NOMO-1 treated with DMSO at 0.1 percent for 48 hours (cell line): ENCODE measurements around the gene OPRD1.
"Not testable (repeated sequence)": the region's sequence is repeated elsewhere in the genome, so short reads cannot be mapped to it uniquely, and the experiment has no call there.

Source experiments
- DNase-seq: peaks from one replicate; lab custom pipeline; 2025; ENCODE audit not compliant: unreplicated experiment; lab: John Stamatoyannopoulos, UW

The OPRD1 gene

DNA sequence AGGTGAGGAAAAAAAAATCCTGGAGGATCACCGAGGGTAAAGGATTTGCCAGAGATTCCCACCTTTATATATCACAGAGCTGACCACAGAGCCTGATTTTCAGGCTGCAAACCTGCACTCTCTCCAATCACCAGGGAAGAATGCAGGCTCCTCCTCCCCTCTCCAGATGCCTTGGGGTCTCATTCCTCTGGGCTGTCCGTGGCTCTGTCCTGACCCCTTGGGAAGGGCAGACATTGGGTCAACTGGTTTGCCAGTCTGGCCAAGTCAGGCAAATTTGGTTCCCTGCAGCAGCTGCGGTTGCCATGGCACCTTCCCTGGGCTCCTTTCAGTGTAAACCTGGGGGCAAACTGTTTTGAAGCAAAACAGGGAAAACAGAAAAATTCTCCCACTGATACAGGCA lies 11.6 kb upstream of the OPRD1 start:
- DNase-seq: no peak

DNA sequence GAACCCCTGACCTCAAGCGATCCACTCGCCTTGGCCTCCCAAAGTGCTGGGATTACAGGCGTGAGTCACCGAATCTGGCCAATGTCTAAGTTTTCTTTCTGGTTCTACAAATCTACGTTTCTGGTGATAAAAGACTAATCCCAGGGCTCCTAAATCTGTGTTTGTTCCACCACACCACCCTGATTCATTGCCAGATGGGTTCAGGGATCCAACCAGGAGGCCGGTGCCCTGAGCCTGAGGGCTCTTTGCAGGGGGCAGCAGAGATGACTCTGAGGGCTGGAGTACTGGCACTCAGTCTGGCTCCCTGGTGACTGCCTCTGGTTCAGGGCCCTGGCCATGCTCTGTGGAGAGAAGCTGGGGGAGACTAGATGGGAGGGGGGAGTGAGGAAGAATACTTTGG lies 10.5 kb upstream of the OPRD1 start:
- no peak for DNase-seq

DNA sequence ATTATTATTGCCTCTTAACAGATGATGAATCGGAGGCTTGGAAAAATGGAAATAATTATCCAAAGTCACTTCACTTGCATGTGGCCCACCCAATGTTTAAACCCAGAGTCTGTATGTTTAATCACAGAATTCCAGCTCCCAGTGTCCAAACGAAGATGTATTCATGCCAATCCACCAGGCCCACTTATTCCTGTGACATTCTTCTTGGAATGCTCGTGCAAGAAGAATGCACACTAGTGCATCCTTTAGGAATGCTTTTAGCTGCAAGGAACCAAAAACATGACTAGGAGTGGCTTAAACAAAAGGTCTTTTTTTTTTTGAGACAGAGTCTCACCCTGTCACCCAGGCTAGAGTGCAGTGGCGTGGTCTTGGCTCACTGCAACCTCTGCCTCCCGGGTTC lies 8.9 kb upstream of the OPRD1 start:
- no peak for DNase-seq

DNA sequence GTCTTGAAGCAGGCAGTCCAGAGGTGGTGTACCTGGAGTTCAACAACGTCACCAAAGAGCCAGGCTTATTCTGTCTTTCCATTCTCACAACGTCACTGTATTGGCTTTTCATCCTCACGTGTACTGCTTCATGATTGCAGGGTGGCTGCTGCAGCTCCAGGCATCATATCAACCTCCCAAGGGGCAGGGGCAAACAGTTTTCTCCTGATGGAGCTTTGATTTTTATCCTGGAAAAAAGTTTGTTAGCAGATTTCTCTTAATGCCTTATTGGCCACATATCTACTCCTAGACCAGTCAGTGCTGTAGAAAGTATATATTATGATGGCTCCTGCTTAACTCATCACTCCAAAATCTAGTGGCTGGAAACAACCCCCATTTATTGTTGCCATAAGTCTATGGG lies 8.3 kb upstream of the OPRD1 start:
- DNase-seq: no peak

DNA sequence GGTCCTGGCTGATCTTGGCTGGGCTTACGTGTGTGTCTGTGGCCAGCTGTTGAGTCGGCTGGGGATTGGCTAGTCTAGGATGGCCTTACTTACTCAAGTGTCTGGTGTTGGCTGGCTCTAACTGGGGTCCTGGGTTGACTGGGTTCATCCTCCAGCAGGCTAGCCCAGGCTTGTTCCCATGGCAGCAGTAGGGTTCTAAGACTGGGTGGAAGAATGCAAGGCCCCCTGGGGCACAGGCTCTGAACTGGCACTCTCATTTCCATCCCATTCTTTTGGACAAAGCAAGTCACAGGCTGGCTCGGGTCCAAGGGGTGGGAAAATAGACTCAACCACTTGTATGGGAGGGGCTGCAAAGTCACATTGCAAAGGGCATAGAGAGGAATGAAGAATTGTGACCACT lies 7.9 kb upstream of the OPRD1 start:
- DNase-seq: no peak

DNA sequence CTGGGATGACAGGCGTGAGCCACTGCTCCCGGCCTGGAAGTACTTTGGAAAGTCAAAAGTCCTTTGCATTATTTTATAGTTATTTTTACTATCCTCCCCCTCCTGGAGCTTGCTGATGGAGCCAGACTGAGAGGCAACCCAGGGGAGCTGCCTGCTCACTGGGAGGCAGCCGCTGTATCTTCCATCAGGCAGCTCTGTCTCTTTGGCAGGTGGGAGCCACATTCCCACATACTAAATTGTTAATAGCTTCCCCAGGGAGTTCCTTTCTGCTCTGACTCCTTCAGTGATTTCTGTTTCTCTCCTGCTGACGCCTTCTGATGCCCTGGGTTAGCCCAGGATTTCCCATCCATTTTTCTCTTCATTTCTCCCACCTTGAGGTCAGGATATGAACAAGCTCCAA lies 4.9 kb upstream of the OPRD1 start:
- DNase-seq: no peak

DNA sequence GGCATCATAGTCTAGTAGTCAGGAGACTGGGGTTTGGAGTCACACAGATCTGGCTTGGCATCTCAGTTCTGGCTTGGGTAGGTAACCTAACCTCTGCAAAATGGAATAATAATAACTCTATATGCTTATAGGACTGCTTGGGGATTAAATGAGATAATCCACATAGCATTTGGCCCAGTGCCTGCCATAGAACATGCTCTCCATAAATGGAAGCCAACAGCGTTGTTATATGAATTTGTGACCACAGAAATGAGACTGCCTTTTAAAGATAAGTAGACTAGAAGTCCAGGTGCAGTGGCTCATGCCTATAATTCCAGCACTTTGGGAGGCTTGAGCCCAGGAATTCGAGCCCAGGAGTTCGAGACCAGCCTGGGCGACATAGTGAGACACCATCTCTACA lies 4.0 kb upstream of the OPRD1 start:
- DNase-seq: no peak

DNA sequence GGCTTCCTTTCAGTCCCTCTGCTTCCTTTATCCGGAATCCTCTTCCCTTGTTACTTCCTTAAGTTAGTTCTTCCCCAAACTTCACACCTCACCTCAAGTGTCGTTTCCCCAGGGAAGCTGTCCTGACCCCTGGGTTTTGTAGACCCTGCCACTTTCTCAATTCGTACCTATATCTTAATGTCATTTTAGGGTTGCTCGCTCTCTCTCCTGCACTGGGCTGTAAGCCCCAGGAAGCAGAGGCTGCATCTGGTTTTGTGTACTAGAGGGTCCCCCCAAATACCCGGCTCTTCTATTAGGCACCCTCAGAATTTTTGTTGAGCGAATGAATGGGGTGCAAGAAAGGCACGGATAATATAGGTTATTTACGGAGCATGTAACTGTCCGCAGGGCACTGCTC lies 603 bp upstream of the OPRD1 start:
- no peak for DNase-seq

DNA sequence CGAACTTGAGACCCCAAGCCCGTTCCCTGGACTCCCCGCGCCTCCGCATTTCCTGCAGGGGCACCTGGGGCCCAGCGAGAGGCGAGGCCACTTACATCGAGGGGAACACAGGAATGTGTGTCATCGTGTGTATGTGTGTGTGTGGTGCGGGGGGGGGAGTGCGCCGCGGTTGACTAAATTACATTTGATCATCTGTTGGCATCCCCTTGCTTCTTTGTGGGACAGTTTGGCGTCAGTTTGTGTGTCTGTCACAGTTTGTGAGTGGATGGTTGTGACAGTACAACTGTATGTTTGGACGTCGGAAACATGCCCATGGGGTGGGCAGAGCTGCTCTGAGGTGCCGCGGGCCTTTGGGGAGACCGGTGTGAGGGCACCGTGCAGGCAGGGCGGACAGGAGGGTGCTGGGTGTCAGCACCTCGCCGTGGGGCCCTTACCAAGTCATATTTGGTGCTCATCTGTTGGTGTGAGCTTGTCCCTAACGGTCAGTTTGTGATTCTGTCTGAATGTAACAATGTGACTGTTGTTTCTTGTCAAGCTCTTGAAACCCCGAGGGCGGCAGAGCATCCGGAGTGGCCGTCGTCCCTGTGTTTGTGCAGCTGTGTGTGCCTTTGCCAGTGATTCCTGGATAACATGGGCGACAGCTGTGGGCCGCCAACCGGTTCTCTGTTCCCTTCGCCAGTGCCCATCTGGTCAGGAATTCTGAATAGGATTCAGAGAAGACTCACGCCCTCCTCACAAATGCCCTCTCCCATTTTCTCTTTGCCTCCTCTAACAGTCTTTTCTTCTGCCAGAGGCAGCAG lies 899 bp downstream of the OPRD1 start:
- no peak for DNase-seq

DNA sequence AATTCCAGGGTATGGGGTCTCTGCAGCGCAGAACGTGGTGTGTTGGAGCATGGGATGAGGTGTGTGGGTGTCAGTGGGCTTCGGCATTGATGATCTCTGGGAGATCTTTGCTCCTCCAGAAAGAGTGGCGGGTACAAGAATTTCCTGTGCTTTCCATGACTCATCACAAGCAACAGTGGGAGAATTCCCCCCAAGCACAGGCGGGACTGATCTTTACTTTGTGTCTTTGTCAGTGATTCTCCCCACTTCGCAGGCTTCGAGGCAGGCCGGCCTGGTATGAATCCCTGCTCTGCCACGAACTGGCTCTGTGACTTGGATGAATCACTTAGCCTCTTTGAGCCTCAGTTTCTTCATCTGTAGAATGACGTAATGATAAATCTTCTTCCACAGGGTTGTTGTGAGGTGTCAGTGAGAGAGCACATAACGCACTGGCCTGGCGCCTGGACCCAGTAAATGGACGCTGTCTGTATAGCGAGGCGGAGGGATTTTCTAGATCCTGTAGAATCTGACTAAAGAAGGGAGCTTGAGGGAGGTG lies 2.0 kb downstream of the OPRD1 start:
- no peak for DNase-seq

DNA sequence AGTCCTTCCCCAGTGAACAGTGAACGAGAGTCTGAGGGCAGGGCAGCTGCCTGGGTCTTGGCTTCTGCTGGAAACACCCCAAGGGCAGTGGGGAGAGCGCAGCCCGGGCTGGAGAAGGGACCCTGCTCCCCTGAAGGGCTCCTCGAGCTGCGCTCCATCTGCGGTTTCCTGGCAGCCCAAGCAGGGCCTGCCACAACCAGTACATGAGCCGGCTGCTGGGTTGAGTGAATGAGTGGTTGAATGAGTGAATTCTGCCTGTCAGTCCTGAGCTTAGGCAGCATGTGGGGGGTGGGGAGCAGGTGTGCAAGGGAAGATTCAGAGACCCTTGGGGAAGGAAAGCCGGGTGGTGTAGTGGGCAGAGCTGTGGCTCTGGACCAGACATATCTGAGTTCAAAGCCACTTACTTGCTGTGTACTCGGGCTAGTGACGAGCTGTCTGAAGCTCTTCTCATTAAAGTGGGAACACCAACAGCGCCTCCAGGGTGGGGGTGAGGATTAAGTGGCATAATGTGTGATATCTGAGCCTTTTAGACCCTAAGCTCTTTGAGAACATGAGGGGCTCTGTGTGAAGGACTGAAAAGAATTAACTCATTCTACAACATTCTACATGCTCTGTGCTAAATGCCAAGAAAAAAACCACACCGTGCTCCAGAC lies 3.7 kb downstream of the OPRD1 start:
- no peak for DNase-seq

DNA sequence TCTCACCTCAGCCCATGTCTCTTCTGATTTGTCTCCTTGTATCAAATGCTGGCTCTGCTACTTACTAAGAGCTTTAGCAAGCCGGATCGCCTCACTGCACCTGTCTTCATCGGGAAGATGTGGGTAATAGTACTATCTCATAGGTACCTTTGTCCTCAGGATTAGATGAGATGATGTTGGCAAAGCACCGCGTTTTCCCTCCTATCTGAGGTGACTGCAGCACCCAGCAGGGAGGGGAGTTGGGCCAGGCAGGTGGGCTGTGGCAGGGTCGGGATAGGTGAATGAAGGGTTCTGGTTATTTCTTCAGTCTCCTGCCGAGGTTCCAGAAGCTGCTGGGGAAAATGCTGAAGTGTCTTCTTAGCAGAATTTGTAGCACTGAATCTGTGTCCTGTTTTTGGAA lies 5.2 kb downstream of the OPRD1 start:
- no peak for DNase-seq

DNA sequence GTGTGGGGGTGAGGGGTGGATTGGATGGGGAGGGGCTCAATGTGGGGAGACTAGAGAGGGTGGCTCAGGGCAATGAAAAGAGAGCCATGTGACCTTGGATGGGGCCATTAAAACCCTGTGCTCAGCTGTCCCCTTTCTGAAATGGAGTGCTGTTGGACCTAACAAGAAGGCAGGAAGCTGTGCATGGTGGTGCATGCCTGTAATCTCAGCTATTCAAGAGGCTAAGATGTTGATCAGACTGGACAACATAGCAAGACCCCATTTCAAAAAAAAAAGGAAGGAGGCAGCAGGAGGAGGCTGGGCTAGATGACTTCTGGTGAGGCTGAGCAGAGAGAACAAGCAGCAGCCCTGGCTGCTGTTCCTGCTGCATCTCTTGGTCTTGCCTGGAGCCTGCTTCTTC lies 7.0 kb downstream of the OPRD1 start:
- no peak for DNase-seq

DNA sequence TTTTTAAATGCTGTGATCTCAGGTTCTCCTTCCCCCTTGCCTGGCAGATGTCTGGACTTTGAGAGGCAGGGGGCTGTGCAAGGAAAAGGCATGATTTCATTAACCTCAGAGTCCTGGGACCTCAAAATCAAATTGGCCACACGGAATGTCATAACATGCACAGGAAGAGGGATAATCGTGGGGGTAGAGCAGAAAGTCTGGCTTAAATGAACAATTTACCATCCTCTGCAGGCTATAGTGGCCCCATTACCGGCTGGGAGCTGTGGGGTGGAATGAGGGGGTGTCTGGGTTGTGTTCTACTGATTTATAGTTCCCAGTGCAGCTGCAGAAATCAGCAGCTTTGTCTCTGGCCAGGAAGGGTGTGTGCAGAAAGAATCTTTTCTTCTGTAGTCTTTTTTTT lies 10.8 kb downstream of the OPRD1 start:
- DNase-seq: no peak

DNA sequence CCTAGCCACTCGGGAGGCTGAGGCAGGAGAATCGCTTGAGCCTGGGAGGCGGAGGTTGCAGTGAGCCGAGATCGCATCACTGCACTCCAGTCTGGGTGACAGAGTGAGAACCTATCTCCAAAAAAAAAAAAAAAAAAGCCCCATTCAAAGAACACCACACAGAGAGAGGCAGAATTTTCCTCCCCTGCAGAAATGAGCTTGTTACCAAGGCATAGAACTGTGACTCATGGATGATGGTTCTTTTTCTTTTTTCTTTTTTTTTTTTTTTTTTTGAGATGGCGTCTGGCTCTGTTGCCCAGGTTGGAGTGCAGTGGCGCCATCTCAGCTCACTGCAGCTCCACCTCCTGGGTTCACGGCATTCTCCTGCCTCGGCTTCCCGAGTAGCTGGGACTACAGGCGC lies 12.1 kb downstream of the OPRD1 start:
- not testable (repeated sequence) for DNase-seq

DNA sequence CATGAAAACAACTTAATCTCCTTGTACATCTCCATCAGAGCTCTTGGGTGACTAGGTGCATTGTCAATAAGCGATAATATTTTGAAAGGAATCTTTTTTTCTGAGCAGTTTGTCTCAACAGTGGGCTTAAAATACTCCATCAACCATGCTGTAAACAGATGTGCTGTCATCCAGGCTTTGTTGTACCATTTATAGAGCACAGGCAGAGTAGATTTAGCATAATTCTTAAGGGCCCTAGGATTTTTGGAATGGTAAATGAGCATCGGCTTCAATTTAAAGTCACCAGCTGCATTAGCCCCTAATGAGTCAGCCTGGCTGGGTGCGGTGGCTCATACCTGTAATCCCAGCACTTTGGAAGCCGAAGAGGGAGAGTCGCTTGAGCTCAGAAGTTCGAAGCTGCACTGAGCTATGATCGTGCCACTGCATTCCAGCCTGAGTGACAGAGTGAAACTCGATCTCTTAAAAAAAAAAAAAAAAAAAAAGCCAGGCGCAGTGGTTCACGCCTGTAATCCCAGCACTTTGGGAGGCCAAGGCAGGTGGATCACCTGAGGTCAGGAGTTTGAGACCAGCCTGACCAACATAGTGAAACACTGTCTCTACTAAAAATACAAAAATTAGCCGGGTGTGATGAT lies 16.4 kb downstream of the OPRD1 start:
- not testable (repeated sequence) for DNase-seq

DNA sequence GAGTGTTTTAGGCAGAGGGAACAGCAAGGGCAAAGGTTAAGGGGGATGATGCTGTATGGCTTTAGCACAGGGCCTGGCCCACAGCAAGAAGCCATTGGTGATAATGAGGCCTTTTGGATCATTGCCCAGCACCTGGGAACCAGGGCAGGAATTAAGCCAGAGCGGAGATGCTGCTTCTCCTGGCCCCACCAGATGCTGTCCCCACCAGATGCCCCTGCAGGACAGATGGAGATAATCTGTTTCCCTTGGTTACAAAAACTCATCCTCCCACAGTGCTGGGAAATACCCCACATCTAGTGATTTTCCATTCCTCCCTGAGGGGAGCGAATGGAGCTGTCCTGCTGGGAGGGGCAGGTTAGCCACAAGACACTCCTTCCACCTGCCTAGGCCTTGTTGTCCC lies 18.8 kb downstream of the OPRD1 start:
- no peak for DNase-seq

DNA sequence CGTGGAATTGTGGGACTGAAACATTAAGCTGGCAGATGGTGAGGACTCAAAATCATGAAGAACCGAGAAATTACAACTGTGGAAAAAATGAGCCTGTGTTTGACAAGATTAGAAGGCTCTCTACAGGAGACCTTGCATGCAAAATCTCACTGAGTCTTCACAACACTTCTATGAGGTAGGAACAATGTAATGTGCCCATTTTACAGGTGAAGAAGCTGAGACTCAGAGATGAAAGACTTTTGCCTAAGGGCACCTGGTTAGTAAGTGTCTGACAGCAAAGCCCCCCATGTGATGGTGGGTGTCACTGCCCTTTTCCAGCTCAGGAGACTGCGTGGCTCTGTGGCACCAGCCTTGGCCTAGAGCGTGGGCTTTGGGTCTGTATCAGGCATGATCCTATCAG lies 21.0 kb downstream of the OPRD1 start:
- no peak for DNase-seq

DNA sequence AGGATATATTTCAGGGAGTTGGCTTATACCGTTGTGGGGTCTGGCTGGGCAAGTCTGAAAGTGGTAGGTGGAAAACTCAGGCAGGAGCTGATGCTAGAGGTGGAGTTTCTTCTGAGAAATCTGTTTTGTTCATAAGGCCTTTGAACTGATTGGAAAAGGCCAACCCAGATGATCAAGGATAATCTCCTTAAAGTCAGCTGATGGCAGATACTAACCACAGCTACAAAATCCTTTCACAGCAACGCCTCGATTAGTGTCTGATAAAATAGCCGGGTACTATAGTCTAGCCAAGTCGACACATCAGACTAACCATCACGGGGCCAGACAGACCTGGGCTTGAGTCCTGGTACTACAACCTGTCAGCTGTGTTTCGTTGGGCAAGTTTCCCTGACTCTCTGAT lies 21.4 kb downstream of the OPRD1 start:
- DNase-seq: no peak

DNA sequence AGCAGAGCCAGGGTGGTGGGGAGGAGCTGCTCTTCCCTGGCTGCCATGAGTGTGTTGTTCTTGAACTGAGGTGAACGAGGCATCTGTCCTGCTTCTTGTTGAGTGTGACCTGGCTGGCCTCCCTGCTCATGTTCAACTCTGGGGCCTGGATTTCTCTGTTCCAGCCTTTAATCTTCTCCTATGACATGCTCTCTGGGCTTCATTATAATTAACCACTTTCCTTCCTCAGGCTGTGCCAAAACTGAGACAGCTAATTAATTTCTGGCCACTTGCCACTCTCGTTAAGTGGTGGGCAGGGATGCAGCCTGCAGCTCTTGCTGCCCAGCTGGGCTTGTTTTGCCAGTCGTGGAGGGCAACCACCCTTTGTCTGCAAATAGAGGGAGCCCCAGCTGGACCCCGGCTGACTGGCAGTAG lies 23.3 kb downstream of the OPRD1 start:
- no peak for DNase-seq

DNA sequence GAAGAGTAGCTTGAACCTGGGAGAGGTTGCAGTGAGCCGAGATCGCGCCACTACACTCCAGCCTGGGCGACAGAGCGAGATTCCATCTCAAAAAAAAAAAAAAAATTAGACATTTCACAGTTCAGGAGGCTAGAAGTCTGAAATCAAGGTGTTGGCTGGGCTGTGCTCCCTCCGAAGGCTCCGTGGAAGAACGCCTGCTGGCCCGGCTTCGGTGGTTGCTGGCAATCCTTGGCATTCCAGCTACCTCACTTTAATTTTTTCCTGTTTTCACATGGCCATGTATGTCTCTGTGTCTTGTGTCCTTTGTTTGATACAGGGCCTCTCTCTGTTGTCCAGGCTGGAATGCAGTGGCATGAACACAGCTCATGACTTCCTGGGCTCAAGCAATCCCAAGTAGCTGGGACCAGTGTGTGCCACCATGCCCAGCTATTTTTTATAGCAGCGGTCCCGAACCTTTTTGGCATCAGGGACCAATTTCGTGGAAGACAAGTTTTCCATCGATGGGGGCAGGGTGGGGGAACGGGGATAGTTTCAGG lies 24.5 kb downstream of the OPRD1 start:
- no peak for DNase-seq
